GM12891 (cell line): ENCODE results near the gene FNIP1.

ENCODE experiments used
- DNase-seq: peaks from one replicate; pipeline ENCODE4 v3.0.0; 2011; ENCODE audit warnings: low spot score; ENCODE audit not compliant: insufficient read length
- FAIRE-seq: peaks from 2 replicates; lab custom pipeline; 2011; peaks lifted over from hg19 to GRCh38; lab: Jason Lieb, UNC
- PAX5 ChIP-seq: IDR thresholded peaks from 2 replicates; pipeline ENCODE4 v1.6.1; 2011; ENCODE audit warnings: low read length, moderate library complexity, mild to moderate bottlenecking; ENCODE audit not compliant: insufficient read depth, severe bottlenecking
- POLR2A ChIP-seq: IDR thresholded peaks from 2 replicates; pipeline ENCODE4 v1.6.1; 2011; ENCODE audit warnings: low read depth, low read length, control low read depth
- POLR2AphosphoS5 ChIP-seq: IDR thresholded peaks from 2 replicates; pipeline ENCODE4 v1.6.1; 2011; ENCODE audit warnings: low read depth, low read length, control low read depth
- POU2F2 ChIP-seq: IDR thresholded peaks from 2 replicates; pipeline ENCODE4 v1.6.1; 2011; ENCODE audit warnings: low read depth, mild to moderate bottlenecking, control low read depth, low read length, moderate library complexity
- SPI1 ChIP-seq: IDR thresholded peaks from 2 replicates; pipeline ENCODE4 v1.6.1; 2011; ENCODE audit warnings: low read depth, low read length, control low read depth
- TAF1 ChIP-seq: IDR thresholded peaks from 2 replicates; pipeline ENCODE4 v1.6.1; 2011; ENCODE audit warnings: low read depth, low read length, control low read depth

The FNIP1 gene

DNA sequence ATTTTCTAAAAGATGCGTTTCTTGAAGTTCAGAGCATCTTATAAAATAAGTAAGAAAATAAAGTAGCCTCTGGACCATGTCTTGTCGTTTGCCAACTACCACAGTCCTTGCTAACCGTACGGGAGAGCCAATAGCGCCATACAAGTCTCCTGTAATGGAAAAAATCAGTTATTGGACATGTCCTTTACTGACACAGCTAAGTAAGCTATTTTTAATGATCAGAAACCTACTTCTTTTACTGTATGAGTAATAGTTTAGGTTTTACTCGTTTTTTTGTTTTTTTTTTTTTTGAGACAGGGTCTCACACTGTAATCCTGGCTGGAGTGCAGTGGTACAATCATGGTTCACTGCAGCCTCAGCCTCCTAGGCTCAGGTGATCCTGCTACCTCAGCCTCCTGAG is 124.0 kb downstream of the FNIP1 start:
- TF ChIP-seq PAX5 (no peak), SPI1 (no peak), POLR2A (no peak), TAF1 (no peak), POU2F2 (no peak), POLR2AphosphoS5 (no peak)
- FAIRE-seq, result no peak
- DNase-seq, result no peak

GRCh38 chr5:131671994-131672655 is 124.7 kb downstream of the FNIP1 start:
- DNase-seq (no peak), FAIRE-seq (peak; percentile 77)
- TF ChIP-seq POLR2A, result no peak
- no peak for TF ChIP-seq PAX5
- no peak for TF ChIP-seq POLR2AphosphoS5

GRCh38 chr5:131671409-131671808 is 125.4 kb downstream of the FNIP1 start:
- FAIRE-seq, result peak; percentile 50
- TF ChIP-seq SPI1, result no peak
- TF ChIP-seq PAX5, result no peak
- no peak for TF ChIP-seq POLR2A
- no peak for TF ChIP-seq POLR2AphosphoS5
- no peak for TF ChIP-seq POU2F2
- TF ChIP-seq TAF1, result no peak
- no peak for DNase-seq

GRCh38 chr5:131664929-131665328 is 131.9 kb downstream of the FNIP1 start:
- DNase-seq (no peak), FAIRE-seq (no peak)
- no peak for TF ChIP-seq POLR2A
- TF ChIP-seq POLR2AphosphoS5, result no peak
- TF ChIP-seq PAX5, result no peak
- no peak for TF ChIP-seq POU2F2
- no peak for TF ChIP-seq TAF1
- no peak for TF ChIP-seq SPI1

- TF ChIP-seq SPI1 (no peak), PAX5 (no peak), POLR2AphosphoS5 (no peak), TAF1 (no peak), POLR2A (no peak), POU2F2 (no peak)
- DNase-seq (no peak), FAIRE-seq (no peak)
These were observed 134.9 kb downstream of the FNIP1 start for GRCh38 chr5:131661933-131662332.

- TF ChIP-seq POU2F2 (no peak), POLR2A (no peak), TAF1 (no peak), POLR2AphosphoS5 (no peak), PAX5 (no peak), SPI1 (no peak)
- DNase-seq (no peak), FAIRE-seq (no peak)
These were observed 137.0 kb downstream of the FNIP1 start for GRCh38 chr5:131659841-131660240.

GRCh38 chr5:131659290-131659689 is 137.5 kb downstream of the FNIP1 start:
- TF ChIP-seq POLR2AphosphoS5 (no peak), PAX5 (no peak), TAF1 (no peak), POU2F2 (no peak), SPI1 (no peak), POLR2A (no peak)
- FAIRE-seq, result no peak
- no peak for DNase-seq

DNA sequence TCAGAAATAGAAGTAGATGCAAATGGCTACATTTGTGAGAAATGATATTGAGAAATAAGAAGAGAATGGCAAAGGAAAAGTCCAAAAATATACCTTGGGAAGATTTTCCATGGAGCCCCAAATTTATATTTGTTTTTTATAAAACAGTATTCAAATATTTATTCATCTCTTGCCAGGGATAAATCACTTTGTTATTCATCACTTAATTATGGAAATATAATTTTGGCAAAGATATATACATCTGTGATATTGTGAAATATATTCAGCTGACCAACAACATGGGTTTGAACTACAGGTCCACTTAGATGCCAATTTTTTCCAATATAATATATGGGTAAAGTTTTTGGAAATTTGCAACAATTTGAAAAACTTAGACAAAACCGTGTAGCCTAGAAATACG is 142.0 kb downstream of the FNIP1 start:
- no peak for DNase-seq
- TF ChIP-seq POU2F2 (no peak), POLR2A (no peak), SPI1 (no peak), PAX5 (no peak), POLR2AphosphoS5 (no peak), TAF1 (no peak)

DNA sequence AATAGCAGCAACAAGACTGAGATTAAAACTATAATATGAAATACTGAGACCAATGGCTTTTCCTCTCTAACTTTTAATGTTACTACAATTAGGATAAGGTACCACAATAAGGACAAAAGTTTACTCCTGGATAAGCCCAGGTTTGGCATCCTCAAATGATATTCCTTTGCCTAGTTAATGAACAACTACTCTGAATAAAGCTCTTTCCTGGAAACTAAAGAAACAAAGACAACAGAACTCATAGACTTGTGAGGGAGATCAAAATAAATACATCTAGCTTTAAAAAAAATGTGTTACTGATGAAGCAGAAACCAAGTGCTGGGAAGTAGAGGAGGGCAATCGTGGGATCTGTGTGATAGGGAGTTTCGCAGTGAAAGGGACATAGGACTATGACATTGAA is 142.5 kb downstream of the FNIP1 start:
- no peak for DNase-seq
- TF ChIP-seq TAF1 (no peak), POLR2AphosphoS5 (no peak), POU2F2 (no peak), POLR2A (no peak), SPI1 (no peak), PAX5 (no peak)
- no peak for FAIRE-seq

More for the DNA sequence above, 142.0 kb downstream of the FNIP1 start:
- no peak for FAIRE-seq

GRCh38 chr5:131649161-131649560 is 147.7 kb downstream of the FNIP1 start:
- FAIRE-seq (no peak), DNase-seq (no peak)
- TF ChIP-seq PAX5 (no peak), SPI1 (no peak), POLR2AphosphoS5 (no peak), POLR2A (no peak), TAF1 (no peak), POU2F2 (no peak)
